CD4-positive, alpha-beta T cell treated with Interleukin-1 beta for 1 hour (primary cell): ENCODE data around the gene RFX5.
A peak's percentile ranks its signal among the peaks of the same experiment; 100 is the strongest.

Source experiments
- DNase-seq, 2 donors: peaks; one replicate each; pipeline ENCODE4 v3.0.0-alpha.2; 2020 to 2022

Gene RFX5

GRCh38 chr1:151315565-151316235 is 31.4 kb downstream of the RFX5 start:
- no peak for DNase-seq

- DNase-seq: no peak
These were observed 32.7 kb downstream of the RFX5 start for GRCh38 chr1:151314137-151314875.

GRCh38 chr1:151313501-151313900 is 33.6 kb downstream of the RFX5 start:
- DNase-seq: no peak

GRCh38 chr1:151312826-151313225 is 34.2 kb downstream of the RFX5 start:
- no peak for DNase-seq

- no peak for DNase-seq
These were observed 34.6 kb downstream of the RFX5 start for GRCh38 chr1:151312411-151312810.

DNA sequence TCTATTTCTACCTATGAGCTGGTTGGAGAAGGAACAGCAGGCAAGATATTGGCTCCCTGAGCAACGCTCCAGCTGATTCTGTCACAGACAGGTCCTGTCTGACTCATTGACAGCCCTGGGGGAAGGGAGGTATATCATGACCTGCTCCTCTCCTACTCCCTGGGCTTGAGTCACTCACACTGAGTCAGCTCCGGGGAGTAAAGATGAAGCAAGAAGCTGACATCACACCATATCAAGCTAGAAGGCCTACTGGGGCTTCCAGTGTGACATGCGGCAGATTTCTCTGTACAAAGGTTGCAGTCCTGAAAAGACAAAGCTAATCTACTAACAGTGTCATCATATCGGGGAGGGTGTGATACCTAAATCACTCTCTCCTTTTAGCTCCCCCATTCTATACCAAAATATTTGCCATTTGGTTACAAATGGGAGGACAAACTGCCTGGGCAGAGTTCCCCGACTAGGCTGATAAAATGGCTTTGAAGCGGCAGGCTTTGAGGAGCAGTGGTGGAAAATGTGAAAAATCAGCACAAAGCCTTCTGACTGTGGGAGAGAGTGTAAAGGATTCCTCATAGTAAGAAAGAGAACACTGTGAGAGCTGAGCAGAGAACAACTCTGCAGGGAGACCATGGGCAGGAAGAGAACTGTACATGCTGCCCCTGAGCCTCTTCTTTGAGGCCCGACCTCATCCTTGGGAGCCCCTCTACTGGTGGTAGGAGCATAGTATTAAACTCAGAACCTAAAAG is 35.3 kb downstream of the RFX5 start:
- peak; percentile 34 to 81 for DNase-seq

GRCh38 chr1:151311011-151311410 is 36.0 kb downstream of the RFX5 start:
- no peak for DNase-seq

DNA sequence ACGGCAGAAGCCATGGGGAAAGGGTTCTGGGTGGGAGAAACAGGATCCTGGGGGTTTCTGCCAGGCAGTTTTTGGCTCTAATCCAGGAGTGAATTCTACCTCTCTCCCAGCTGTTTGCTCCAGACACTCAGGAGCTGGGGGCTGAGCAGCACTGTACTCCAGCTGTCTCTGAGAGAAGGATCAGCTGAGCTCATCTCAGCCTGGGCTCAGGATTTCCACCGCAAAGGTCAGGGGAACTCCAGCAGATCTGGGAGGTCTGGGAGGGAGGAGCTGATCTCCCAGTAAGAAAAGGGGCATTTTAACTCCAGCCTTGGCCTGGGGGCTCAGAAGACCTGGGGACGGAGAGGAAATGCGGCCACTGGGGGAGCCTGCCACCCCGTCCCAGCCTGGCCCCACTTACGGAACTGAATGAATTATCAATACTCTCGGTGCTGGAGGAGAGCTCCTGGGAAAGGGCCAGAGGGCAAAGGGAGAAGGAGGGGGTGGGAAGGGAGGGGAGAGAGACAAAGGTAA is 37.2 kb downstream of the RFX5 start:
- no peak for DNase-seq

DNA sequence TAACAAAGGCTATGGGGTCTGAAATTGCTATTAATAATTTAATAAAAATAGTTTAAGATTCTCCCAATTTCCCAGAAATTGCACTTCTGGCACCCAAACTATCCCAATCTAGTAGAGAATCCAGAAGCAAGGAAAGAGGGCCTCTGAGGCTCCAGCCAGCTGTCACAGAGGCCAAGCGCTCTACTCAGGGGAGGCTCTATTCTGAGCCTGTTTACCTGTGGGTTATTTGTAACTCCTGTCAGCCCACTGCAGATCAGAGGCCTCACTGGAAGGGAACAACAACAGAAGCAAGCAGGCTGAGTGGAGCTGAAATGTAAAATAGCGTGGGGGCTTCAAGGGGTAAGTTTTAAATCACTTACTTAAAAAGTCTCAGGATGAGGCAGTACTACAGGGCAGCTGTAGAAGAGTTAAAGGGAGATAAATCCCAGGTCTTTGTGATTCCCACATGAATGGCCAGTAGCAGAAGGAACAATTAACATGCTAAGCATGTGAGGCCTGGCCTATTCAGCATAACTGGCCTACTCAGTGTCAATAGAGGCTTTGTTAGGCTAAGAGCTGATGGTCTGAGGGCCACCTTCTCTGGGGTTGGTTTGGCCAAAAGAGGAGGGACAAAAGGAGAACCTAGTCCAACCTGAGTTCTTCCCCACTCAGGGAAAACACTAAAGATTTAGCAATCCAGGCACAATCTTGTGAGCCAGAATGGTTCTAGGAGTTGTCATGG is 52.1 kb downstream of the RFX5 start:
- no peak for DNase-seq

GRCh38 chr1:151293093-151293492 is 54.0 kb downstream of the RFX5 start:
- DNase-seq: no peak

- DNase-seq: peak in 1 of 2 donors; percentile 15
These were observed 54.6 kb downstream of the RFX5 start for GRCh38 chr1:151292207-151293030.

DNA sequence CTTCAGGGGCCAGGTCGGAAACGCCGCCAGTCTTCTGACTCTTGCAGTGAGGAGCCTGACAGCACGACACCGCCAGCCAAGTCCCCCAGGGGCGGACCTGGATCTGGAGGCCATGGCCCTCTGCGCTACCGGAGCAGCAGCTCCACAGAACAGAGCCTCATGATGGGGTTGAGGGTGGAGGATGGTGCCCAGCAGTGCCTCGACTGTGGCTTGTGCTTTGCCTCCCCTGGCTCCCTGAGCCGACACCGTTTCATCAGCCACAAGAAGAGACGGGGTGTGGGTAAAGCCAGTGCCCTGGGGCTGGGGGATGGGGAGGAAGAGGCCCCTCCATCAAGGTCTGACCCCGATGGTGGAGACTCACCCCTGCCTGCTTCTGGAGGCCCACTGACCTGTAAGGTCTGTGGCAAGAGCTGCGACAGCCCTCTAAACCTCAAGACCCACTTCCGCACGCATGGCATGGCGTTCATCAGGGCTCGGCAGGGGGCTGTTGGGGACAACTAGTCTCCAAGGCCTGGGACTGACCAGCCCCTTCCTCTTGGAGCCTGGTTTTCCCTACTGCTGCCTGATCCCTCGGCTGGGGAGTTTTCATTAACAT is 56.2 kb downstream of the RFX5 start:
- no peak for DNase-seq
